NCI-H1105 (cell line): ENCODE measurements around the gene ZBTB44.
A peak's percentile ranks its signal among the peaks of the same experiment; 100 is the strongest.
"Not testable (repeated sequence)": the region's sequence is repeated elsewhere in the genome, so short reads cannot be mapped to it uniquely, and the experiment has no call there.

Experiments used
- DNase-seq: peaks from one replicate; lab custom pipeline; 2025; lab: John Stamatoyannopoulos, UW

ZBTB44 gene

DNA sequence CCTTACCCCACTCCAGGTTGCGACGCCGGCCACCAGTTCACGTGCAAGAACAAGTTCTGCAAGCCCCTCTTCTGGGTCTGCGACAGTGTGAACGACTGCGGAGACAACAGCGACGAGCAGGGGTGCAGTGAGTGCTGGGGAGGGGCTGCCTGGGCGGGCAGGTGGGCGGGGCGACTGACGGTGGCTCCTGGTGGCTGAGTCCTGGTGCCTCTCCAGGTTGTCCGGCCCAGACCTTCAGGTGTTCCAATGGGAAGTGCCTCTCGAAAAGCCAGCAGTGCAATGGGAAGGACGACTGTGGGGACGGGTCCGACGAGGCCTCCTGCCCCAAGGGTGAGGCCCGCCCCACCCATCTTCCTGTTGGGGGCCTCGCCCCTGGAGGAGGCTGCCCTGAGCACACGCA is 116.4 kb downstream of the ZBTB44 start:
- no peak for DNase-seq

DNA sequence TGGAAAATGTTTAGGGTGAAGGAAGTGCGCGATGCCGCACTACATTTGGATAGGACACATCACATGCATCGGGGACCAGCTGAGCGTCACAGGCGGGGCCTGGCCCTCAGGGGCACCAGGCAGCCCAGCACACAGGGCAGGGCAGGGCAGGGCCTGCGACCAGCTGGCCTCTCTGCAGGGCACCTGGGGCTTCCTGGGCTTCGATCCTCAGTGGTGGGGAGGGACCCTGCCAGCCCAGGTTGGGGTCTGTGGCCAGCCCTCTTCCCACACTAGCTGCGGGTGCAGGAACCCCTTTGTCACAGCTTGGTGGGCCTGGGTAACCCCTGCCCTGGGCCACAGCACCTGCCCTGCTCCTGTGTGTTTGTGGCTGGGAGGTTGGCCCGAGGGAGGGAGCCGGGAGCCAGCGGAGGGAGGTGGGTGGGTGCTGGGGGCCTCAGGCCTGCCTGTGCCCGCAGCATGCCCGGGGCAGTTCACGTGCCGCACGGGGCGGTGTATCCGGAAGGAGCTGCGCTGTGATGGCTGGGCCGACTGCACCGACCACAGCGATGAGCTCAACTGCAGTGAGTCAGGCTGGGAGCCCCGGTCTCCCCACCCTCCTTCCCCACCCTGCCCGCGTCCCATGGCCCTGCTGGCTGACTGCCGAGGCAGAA is 117.2 kb downstream of the ZBTB44 start:
- no peak for DNase-seq

DNA sequence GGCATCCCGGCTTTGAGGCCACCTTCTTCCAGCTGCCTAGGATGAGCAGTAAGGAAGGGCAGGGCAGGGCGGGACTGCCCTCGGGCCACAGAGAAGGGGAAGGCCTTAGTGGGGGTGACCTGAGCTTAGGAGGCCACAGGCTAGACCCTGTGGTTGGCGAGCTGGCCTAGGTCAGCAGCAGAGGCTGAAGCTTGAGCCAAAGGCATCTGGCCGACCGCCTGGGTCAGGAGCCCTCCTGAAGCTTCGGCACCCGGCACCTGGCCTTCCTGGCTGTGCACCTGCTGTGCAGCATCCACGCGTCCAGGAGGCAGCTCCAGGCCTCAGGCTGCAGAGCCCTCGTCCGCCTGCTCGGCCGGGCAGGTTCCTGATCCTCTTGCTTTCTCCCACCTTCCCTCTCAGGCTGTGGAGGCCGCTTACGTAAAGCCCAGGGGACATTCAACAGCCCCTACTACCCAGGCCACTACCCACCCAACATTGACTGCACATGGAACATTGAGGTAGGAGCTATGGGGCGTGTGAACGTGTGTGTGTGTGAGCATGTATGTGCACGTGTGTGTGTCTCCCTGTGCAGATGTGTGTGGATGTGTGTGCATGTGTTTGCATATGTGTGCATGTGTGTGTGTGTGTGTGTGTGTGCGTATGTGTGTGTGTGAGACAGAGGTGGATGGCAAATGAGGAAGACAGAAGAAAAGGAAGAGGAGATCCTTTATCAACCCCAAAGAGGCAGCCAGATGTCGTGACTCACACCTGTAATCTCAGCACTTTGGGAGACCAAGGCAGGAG is 120.3 kb downstream of the ZBTB44 start:
- no peak for DNase-seq

DNA sequence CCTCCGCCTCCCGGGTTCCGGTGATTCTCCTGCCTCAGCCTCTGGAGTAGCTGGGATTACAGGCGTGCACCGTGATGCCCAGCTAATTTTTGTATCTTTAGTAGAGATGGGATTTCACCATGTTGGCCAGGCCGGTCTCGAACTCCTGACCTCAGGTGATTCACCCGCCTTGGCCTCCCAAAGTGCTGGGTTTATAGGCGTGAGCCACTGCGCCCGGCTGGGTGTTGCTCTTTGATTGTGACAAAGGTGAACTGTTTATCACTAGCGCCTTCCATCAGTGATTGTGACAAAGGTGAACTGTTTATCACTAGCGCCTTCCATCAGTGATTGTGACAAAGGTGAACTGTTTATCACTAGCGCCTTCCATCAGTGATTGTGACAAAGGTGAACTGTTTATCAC is 121.2 kb downstream of the ZBTB44 start:
- DNase-seq: not testable (repeated sequence)

DNA sequence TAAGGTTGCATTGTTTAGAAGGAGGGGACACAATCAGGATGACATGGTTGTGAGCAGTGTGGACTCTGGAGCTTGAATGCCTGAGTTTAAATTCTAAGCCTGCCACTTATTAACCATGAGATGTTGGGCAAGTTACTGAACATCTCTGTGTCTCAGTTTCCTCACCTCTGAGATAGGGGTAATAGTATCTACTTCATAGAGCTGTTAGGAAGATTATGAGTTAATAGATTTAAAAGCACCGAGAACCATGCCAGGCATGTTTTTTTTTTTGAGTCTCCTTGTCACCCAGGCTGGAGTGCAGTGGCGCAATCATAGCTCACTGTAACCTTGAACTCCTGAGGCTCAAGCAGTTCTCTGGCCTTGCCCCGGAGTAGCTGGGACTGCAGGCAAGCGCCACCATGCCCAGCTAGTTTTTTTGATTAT is 121.9 kb downstream of the ZBTB44 start:
- DNase-seq: no peak

DNA sequence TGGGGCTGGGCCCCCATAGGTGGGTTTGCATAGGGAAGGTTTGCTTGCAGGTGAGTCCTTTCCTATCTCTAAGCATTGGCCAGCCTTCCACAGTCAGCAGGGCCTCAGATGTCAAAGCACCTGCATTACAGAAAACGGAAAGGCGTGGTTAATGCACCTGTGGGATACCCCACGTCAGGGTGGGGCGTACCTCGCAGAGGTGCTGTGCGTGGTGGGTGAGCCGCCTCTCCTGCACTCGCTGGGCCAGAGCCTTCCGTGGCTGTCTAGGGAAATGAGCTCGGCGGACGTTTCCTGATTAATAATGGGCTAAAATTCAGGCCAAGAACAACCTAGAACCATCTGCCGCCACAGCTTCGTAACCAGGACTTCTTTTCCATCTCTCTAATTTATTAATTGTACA is 122.8 kb downstream of the ZBTB44 start:
- no peak for DNase-seq

DNA sequence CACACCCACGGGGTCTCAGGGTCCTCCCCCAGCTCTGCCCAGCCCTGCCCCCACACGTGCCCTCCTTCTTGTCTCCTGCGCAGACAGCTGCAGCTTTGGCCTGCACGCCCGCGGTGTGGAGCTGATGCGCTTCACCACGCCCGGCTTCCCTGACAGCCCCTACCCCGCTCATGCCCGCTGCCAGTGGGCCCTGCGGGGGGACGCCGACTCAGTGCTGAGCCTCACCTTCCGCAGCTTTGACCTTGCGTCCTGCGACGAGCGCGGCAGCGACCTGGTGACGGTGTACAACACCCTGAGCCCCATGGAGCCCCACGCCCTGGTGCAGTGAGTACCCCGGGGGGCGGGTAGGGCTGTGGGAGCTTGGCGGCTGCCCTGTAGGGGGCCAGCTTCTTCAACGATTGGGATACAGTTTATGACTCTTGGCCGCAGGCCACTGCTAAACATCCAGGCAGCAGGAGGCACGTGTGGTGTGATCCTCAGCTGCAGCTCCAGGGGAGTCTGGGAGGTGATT is 124.3 kb downstream of the ZBTB44 start:
- DNase-seq: no peak

DNA sequence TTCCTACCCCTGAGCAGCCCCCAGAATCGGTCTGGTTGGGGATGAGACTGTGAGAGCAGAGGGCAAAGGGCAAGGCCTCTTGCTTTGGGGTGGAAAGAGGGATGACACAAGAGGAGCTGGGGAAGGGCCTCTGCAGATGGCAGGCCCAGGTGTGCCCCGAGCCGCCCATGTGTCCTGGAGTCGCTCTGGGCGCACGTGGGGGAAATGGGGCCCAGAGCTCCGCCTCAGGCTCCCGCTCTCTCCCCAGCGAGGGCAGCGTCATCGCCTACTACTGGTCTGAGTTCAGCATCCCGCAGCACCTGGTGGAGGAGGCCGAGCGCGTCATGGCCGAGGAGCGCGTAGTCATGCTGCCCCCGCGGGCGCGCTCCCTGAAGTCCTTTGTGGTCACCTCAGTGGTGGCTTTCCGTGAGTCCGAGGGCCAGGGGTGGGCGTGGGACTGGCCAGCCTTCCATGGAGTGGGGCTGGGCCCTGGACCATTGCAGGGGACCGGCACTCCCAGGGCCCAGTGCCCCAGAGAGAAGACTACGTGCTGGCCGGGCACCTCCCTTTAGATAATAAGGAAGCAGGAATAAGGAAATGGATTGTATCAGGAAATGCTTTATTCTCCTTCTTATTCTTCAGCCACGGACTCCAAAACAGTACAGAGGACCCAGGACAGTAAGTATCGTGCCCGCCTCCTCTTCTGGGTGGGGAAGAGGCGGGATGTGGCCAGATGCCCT is 125.1 kb downstream of the ZBTB44 start:
- DNase-seq: no peak

DNA sequence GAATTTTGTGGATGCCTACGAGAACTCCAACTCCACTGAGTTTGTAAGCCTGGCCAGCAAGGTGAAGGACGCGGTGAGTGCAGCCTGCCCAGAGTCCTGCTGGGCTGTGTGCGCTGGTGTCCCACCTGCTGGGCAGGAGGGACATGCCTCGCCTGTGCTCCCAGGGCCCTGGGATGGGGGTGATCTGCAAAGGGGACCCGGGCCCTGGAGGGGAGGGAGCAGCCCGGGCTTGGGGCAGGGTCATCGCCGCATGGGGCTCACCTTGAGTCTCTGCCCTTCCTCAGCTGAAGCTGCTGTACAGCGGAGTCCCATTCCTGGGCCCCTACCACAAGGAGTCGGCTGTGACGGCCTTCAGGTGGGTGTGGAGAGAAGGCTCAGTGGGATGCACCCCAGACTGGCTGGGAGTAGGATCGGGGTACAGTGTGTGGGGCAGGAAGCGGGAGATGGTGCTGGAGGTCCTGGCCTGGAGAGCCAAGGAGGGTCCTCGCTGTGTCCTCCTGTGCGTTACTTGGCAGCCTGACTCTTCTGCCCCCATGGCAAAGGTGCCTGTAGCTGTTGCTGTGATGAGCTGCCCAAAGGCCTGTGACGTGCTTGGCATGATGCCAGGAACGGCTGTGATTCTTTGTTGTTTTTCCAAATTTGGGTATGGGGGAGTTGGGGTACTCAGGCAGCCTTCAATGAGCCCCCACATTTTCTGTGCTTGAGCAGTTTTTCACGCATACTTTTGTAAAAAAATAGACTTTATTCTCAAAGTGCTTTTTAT is 126.0 kb downstream of the ZBTB44 start:
- no peak for DNase-seq

DNA sequence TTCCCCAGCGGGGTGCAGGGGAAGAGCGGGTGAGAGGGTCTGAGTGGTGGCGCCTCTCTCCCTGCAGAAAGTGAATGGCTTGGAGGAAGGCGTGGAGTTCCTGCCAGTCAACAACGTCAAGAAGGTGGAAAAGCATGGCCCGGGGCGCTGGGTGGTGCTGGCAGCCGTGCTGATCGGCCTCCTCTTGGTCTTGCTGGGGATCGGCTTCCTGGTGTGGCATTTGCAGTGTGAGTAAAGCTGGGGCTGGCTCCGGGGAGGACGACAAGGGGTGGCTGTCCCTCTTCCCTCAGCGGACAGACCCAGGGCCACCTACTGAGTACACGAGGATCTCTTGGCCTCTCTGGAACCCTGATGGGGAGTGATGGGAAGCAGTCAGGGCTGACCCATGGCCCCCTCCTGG is 126.7 kb downstream of the ZBTB44 start:
- DNase-seq: no peak

DNA sequence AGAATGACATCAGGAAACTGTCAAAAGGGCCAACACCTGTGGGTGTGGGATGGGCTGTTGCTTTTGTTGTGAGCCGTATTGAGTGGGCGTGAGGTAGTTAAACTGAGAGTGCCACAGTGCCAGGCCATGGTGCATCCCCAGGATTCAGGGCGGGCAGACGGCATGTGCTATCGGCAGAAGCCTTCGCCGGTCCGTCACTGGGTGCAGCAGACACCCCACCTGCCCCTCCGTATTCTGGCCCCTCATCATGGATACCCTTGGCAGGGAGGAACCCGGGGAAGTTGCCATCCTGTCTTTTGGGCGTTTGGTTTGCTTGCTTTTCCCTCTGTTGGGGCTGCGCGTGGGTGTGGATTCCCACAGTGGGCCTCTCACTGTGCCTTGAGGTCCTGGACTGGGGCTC is 127.6 kb downstream of the ZBTB44 start:
- no peak for DNase-seq

DNA sequence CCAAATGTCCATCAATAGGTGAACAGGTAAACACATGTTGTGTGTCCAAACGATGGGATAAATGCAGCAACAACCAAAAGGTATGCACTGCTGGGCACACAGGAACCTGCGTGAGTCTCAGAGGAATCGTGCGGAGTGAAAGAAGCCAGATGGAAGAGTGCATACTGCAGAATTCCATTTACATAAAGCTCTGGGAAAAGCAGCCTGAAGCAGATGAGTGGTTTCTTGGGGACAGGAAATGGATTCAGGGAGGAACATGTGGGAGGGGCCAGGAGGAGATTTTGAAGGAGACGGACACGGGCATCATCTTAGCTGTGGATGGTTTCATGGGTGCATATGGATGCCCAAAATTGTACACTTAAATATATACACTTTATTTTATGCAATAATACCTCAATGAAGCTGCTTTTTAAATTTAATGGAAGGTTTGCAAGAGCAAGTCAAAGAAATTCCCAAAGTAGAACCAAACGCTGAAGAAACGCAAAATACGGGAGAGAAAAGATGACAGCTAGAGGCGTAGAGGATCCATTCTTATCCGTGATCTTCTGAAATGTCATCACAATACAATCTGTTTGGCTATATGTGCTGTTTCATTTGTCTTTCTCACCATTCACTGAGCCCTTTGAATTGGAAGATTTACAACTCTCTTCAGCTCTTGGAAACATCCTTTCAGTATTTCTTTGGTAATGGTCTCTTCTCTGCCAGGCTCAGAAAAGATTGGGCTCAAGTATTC is 130.7 kb downstream of the ZBTB44 start:
- DNase-seq: no peak

DNA sequence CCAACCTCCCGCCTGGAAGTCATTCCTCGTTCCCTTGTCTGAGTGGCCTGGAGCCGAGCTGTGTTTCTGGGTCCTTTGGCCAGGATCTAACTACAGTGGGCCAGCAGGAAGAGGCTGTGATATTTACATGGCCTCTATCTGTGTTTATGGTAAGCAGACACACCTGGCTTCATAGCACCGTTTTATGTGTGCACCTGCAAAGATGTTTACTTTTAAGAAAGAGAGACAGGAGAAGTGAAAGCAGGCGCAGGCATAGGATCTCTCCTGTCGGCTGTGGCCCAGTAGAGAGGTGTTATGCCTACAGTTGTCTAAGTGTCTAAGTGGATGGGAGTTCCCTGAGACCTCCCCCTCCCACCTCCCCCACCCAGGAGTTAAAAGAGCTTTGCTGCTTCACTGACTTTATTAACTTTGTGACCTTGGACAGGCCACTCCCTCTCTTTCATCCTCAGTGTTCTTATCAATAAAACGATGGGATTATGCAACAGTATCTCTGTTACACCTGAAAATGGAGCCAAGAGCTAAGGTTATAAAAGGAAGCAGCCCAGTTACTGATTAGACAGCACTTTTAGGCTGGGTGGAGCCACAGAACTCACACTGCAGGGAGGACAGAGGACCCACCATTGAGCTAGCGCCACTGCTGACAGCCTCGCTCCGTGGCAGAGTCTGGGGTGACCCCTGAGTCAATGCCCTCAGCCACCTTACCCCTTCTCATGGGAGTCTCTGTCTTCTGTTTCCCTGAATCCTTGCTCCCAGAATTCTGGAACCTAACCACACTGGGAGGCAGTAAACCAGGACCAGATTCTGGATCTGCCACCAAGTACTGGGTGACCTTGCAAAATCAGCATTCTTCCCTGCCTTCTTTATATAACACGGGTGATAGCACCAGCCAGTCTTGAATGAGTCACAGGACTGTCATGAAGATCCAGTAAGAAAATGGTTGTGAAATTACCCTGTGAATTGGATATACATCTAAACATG is 133.1 kb downstream of the ZBTB44 start:
- DNase-seq: peak; percentile 94

DNA sequence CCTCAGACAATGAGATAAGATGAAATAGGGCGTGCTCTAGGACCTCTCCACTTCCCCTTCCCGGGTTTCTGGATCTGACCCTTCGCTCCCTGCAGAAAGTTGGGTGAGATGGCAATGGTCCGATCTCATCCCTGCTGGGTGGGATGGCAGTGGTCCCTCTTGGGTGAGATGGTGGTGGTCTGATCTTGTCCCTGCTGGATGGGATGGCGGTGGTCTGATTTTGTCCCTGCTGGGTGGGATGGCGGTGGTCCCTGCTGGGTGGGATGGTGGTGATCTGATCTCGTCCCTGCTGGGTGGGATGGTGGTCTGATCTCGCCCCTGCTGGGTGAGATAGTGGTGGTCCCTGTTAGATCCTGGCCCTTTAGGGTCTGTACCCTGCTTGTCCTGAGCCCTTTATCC is 133.8 kb downstream of the ZBTB44 start:
- DNase-seq: no peak

DNA sequence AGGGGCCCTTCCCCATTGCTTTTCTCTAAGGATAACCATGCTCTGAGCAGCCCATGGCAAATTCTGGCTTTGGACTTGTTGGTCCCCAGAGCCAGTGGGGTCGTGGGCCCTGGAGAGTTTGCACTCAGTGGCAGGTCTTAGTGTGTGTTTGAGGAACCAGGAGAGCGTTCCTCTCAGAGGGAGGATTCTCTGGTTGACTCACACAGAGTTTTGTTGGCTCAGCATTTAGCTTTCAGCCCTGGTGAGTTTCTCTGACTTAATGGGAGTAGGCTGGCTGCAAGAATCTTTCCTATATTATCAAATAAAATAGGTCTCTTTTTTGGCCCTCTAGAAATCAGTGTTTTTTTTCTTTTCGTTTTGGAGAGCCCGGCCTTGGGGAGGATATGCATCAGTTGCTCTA is 134.2 kb downstream of the ZBTB44 start:
- no peak for DNase-seq

DNA sequence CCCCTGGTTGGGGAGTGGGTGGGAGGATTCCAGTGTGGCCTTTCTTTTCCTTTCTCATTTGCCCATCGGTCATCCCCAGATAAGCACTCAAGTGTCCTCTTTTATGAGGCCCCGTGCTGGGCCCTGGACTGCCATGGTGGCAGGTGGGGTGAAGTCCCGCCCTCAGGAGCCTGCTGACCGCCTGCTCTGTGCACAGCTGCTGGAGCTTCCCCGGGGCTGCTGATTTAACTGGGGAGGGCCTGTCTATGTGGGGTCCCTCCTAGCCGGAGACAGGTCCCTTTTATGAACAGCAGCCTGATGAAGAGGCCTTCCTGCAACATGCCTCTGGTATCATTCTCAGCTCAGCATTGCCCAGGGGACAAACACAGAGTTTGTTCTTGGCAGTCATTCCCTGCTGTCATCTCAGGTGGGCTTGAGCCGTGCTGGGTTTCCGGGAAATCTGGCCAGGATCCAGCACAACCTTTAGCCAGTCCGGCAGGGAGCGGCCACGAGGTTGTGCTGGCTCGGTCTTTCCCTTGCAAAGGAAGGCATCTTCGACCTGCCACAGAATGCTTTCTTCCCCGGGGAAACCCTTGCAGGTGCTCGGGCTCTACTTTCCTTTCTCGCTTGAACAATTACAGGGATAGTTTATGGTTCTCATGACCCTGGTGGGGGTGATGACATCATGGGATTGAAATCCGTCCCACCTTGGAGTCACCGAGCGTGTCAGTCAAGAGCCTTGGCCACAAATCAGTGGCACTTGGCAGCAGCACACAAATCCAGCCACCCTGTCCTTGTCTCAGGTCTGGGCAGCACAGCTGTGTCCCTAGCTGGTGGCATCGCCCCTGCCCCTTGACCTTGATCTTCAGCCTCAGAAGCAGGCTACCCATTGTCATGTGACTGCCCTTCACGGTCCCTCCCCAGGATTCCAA is 135.1 kb downstream of the ZBTB44 start:
- no peak for DNase-seq

DNA sequence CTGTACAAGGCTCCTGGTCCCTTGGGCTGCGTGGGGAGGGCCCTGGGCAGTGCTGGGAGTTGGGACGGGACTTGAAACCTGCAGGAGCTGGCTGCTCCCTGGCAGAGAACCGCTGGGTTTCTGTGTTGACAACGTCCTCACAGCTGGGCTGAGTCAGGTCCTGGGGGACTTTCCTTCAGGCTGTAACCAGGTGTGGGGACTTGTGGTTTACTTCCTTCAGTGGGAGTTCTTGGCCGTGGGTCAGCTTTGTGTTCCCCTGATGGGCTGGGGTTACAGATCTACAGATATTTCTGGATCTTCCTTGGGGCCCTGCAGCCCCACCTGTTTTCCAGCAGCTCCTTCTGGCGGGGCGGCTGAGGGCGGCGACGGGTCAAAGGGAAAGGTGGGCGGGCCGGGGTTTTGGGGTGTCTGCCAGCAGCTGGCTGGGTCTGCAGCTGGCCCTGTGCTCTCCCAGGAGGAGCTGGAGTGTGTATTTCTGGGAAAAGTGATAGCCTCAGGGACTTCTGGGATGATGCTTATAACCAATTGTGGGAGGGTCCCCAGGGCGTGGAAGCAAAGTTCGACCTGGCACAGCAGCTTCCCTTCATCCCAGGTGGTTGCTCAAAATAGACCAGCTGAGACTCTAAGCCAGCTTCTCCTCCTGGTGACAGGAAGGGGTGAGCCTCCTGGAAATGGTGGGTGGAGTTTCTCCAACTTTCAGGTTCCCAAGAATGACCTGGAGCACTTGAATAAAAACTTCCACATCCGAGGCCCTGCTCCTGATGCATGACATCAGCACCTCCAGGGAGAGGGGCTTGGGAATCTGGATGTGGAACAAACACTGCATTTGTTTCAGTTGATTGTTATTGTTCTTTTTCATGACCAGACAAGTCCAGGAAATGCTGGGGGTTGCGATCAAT is 136.0 kb downstream of the ZBTB44 start:
- no peak for DNase-seq

DNA sequence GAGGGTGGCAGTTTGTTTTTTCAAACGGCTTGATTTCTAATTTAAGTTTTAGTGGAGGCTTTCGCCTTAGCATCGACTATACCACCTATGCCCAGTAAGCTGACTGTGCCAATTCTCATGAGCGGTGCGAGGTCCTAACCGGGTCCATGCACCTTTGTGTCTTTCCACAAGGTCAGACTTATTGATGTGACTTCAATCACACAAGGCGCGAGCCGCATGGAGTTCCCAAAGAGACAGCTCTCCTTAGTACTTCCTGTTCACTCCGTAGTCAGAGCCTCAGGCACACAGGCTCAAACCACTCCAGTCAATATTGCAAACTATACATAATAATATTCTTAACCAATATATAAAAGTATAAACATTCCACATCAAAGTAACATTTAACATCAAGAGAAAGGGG is 136.9 kb downstream of the ZBTB44 start:
- DNase-seq: no peak
